ENCODE measurements around the gene TANC1.

TANC1 gene

GRCh38 chr2:158936978-158937377, 31.5 kb upstream of the TANC1 start:
- Histone ChIP-seq H3K36me3 (ENCODE audit: insufficient read depth, low read length) (no peaks in the 10 kb centered on the region), H3K9me2 (replicated peaks; ENCODE audit: low read depth, low read length) (no peaks in the 10 kb centered on the region), H3K79me2 (ENCODE audit: insufficient read depth, low read length) (no peaks in the 10 kb centered on the region), H4K20me1 (ENCODE audit: insufficient read depth, low read length, poor library complexity, severe bottlenecking) (no peaks in the 10 kb centered on the region), H3K4me3 (ENCODE audit: low read length, poor library complexity, severe bottlenecking) (no peak overlapping the region), H3K9me3 (ENCODE audit: insufficient read depth, low read depth, low read length) (no peaks in the 10 kb centered on the region), H2AFZ (ENCODE audit: low read length) (no peak overlapping the region), H3F3A (ENCODE audit: low read depth) (no peaks in the 10 kb centered on the region), H3K4me2 (ENCODE audit: low read depth, low read length, poor library complexity, severe bottlenecking) (no peak overlapping the region), H3K27me3 (ENCODE audit: insufficient read depth, low read length, poor library complexity, severe bottlenecking) (no peaks in the 10 kb centered on the region), H3K4me1 (ENCODE audit: insufficient read depth, low read length, poor library complexity, severe bottlenecking) (no peaks in the 10 kb centered on the region), H3K9ac (ENCODE audit: low read depth, low read length, poor library complexity, severe bottlenecking) (no peak overlapping the region)
- TF ChIP-seq EZH2phosphoT487 (IDR thresholded peaks at IDR 0.05; ENCODE audit: borderline replicate concordance): no peak
- TF ChIP-seq, protein P1, sequence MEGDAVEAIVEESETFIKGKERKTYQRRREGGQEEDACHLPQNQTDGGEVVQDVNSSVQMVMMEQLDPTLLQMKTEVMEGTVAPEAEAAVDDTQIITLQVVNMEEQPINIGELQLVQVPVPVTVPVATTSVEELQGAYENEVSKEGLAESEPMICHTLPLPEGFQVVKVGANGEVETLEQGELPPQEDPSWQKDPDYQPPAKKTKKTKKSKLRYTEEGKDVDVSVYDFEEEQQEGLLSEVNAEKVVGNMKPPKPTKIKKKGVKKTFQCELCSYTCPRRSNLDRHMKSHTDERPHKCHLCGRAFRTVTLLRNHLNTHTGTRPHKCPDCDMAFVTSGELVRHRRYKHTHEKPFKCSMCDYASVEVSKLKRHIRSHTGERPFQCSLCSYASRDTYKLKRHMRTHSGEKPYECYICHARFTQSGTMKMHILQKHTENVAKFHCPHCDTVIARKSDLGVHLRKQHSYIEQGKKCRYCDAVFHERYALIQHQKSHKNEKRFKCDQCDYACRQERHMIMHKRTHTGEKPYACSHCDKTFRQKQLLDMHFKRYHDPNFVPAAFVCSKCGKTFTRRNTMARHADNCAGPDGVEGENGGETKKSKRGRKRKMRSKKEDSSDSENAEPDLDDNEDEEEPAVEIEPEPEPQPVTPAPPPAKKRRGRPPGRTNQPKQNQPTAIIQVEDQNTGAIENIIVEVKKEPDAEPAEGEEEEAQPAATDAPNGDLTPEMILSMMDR (conservative IDR thresholded peaks at IDR 0.05; ENCODE audit: low read length): no peak

GRCh38 chr2:158940356-158940755, 28.1 kb upstream of the TANC1 start:
- Histone ChIP-seq H3K79me2 (ENCODE audit: insufficient read depth, low read length) (no peaks in the 10 kb centered on the region), H3K4me1 (ENCODE audit: insufficient read depth, low read length, poor library complexity, severe bottlenecking) (peaks cover 8% of the 10 kb centered on the region), H3K9ac (ENCODE audit: low read depth, low read length, poor library complexity, severe bottlenecking) (no peak overlapping the region)

DNA sequence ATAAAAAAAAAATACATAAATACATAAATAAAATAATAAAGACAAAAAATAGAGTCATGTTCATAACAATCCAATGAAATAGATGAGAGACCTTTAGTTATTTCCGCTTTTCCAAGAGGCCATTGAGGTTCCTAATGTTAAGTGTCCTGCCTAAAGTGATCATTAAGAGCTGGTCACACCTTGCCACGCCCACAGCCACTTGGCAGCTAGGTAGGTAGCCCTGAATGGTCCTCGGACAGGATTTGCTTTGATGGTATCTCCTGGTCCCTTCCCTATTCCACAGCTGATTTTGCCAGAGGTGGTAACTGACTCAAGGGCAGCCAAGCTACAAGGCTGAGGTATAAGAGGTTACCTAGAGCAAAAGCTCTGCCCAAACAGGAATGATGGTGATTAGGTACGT, 24.5 kb upstream of the TANC1 start:
- H2AFZ ChIP-seq (ENCODE audit: low read length): no peak overlapping the region
- no peaks in the 10 kb centered on the region for H3K9me3 ChIP-seq (ENCODE audit: insufficient read depth, low read depth, low read length)
- no peak overlapping the region for H3K4me3 ChIP-seq (ENCODE audit: low read length, poor library complexity, severe bottlenecking)
- no peaks in the 10 kb centered on the region for H3F3A ChIP-seq (ENCODE audit: low read depth)
- H3K9me2 ChIP-seq (replicated peaks; ENCODE audit: low read depth, low read length): no peaks in the 10 kb centered on the region
- H3K36me3 ChIP-seq (ENCODE audit: insufficient read depth, low read length): no peaks in the 10 kb centered on the region
- no peaks in the 10 kb centered on the region for H3K27me3 ChIP-seq (ENCODE audit: insufficient read depth, low read length, poor library complexity, severe bottlenecking)
- H3K79me2 ChIP-seq (ENCODE audit: insufficient read depth, low read length): no peaks in the 10 kb centered on the region
- H3K9ac ChIP-seq (ENCODE audit: low read depth, low read length, poor library complexity, severe bottlenecking): no peak overlapping the region
- peaks cover 8% of the 10 kb centered on the region for H3K4me1 ChIP-seq (ENCODE audit: insufficient read depth, low read length, poor library complexity, severe bottlenecking)
- TF ChIP-seq, protein P1 (conservative IDR thresholded peaks at IDR 0.05; ENCODE audit: low read length): no peak
- TF ChIP-seq EZH2phosphoT487 (IDR thresholded peaks at IDR 0.05; ENCODE audit: borderline replicate concordance): no peak
- no peak overlapping the region for H3K4me2 ChIP-seq (ENCODE audit: low read depth, low read length, poor library complexity, severe bottlenecking)
- H4K20me1 ChIP-seq (ENCODE audit: insufficient read depth, low read length, poor library complexity, severe bottlenecking): no peaks in the 10 kb centered on the region

More at GRCh38 chr2:158940356-158940755, 28.1 kb upstream of the TANC1 start:
- Histone ChIP-seq H2AFZ (ENCODE audit: low read length) (no peak overlapping the region), H3F3A (ENCODE audit: low read depth) (no peaks in the 10 kb centered on the region), H3K9me2 (replicated peaks; ENCODE audit: low read depth, low read length) (no peaks in the 10 kb centered on the region), H4K20me1 (ENCODE audit: insufficient read depth, low read length, poor library complexity, severe bottlenecking) (no peaks in the 10 kb centered on the region), H3K27me3 (ENCODE audit: insufficient read depth, low read length, poor library complexity, severe bottlenecking) (no peaks in the 10 kb centered on the region), H3K36me3 (ENCODE audit: insufficient read depth, low read length) (no peaks in the 10 kb centered on the region), H3K9me3 (ENCODE audit: insufficient read depth, low read depth, low read length) (no peaks in the 10 kb centered on the region), H3K4me2 (ENCODE audit: low read depth, low read length, poor library complexity, severe bottlenecking) (no peak overlapping the region), H3K4me3 (ENCODE audit: low read length, poor library complexity, severe bottlenecking) (no peak overlapping the region)
- no peak for TF ChIP-seq EZH2phosphoT487 (IDR thresholded peaks at IDR 0.05; ENCODE audit: borderline replicate concordance)
- TF ChIP-seq, protein P1 (conservative IDR thresholded peaks at IDR 0.05; ENCODE audit: low read length): no peak
